GM23338 (cell line): Measurements from ENCODE around the gene NRIP3. TPM values are rescaled to one million over a fixed set of nuclear protein-coding genes. Genes with fewer than 3 reads are reported as not detected.

ENCODE experiments used
- ATAC-seq: fragments of 200-7000 bp; cut with Tn5 transposase; 3 replicates; pipeline ENCODE4 v1.9.1; 2020
- DNase-seq: peaks from one replicate; pipeline ENCODE4 v3.0.0-alpha.2; 2015; ENCODE audit warnings: low spot score
- H2AFZ ChIP-seq: fragments of 200-600 bp; sonication (generic); 2 replicates; pipeline ENCODE4 v1.8.0; 2016; ENCODE audit warnings: antibody characterized with exemption, mild to moderate bottlenecking, moderate library complexity
- H3F3A ChIP-seq: fragments of 200-600 bp; sonication (generic); replicated peaks from 2 replicates; pipeline ENCODE4 v1.8.0; 2017; ENCODE audit warnings: antibody characterized with exemption, mixed run types, low read depth
- H3K27ac ChIP-seq: fragments of 200-600 bp; sonication (generic); 2 replicates; pipeline ENCODE4 v1.6.1; 2016; ENCODE audit warnings: low read depth
- H3K27me3 ChIP-seq: fragments of 200-600 bp; sonication (generic); 2 replicates; pipeline ENCODE4 v1.8.0; 2016; ENCODE audit warnings: mild to moderate bottlenecking, mixed run types, moderate library complexity; ENCODE audit not compliant: insufficient read depth
- H3K36me3 ChIP-seq: fragments of 200-600 bp; sonication (generic); 2 replicates; pipeline ENCODE4 v1.8.0; 2016; ENCODE audit warnings: mild to moderate bottlenecking; ENCODE audit not compliant: insufficient read depth
- H3K4me1 ChIP-seq: fragments of 200-600 bp; sonication (generic); 2 replicates; pipeline ENCODE4 v1.8.0; 2016; ENCODE audit warnings: mild to moderate bottlenecking, moderate library complexity; ENCODE audit not compliant: insufficient read depth
- H3K4me2 ChIP-seq: fragments of 200-600 bp; sonication (generic); 2 replicates; pipeline ENCODE4 v1.7.1; 2017; ENCODE audit warnings: mixed run types
- H3K4me3 ChIP-seq: fragments of 200-600 bp; sonication (generic); 2 replicates; pipeline ENCODE4 v1.6.1; 2016; ENCODE audit warnings: mixed run types
- H3K79me2 ChIP-seq: fragments of 200-600 bp; sonication (generic); replicated peaks from 2 replicates; pipeline ENCODE4 v1.8.0; 2017; ENCODE audit warnings: mild to moderate bottlenecking; ENCODE audit not compliant: insufficient read depth
- H3K9me2 ChIP-seq: fragments of 200-600 bp; sonication (generic); 2 replicates; pipeline ENCODE4 v1.8.0; 2017; ENCODE audit not compliant: insufficient read depth
- H4K20me1 ChIP-seq: fragments of 200-600 bp; sonication (generic); replicated peaks from 2 replicates; pipeline ENCODE4 v1.8.0; 2017; ENCODE audit warnings: mild to moderate bottlenecking; ENCODE audit not compliant: insufficient read depth
- H3K27ac Mint-ChIP-seq: 2 replicates; pipeline ENCODE4 v1.8.0; 2020; ENCODE audit warnings: inconsistent platforms, mild to moderate bottlenecking, moderate library complexity, mixed read lengths
- H3K27me3 Mint-ChIP-seq: 3 replicates; pipeline ENCODE4 v1.8.0; 2022; ENCODE audit warnings: low read depth, mild to moderate bottlenecking, moderate library complexity, mixed read lengths, inconsistent platforms; ENCODE audit not compliant: insufficient read depth, poor library complexity
- H3K36me3 Mint-ChIP-seq: 3 replicates; pipeline ENCODE4 v1.8.0; 2021; ENCODE audit warnings: low read depth, mild to moderate bottlenecking, inconsistent platforms, moderate library complexity, mixed read lengths
- H3K4me1 Mint-ChIP-seq: 3 replicates; pipeline ENCODE4 v1.8.0; 2020; ENCODE audit warnings: mild to moderate bottlenecking, inconsistent platforms, mixed read lengths
- H3K4me3 Mint-ChIP-seq: 3 replicates; pipeline ENCODE4 v1.8.0; 2021; ENCODE audit warnings: moderate library complexity, mild to moderate bottlenecking, inconsistent platforms, mixed read lengths
- H3K9me3 Mint-ChIP-seq: 3 replicates; pipeline ENCODE4 v1.8.0; 2020; ENCODE audit warnings: moderate library complexity, mild to moderate bottlenecking, inconsistent platforms, mixed read lengths
- CREB1 ChIP-seq: fragments of 250-450 bp; sonication (Bioruptor Pico); IDR thresholded peaks from 2 replicates; pipeline ENCODE4 v1.5.0; 2020; ENCODE audit warnings: low read depth, mild to moderate bottlenecking, moderate library complexity
- CTCF ChIP-seq, 2 experiments: fragments of 200-600 bp in 1 of 2; sonication (generic) in 1 of 2; conservative IDR thresholded peaks; 2 replicates each; pipeline versions ENCODE4 v1.5.1 to v1.6.1; 2016 to 2017; ENCODE audit warnings: antibody characterized with exemption in 2 of 2, low read depth in 2 of 2, mild to moderate bottlenecking in 2 of 2, moderate library complexity in 1 of 2
- ETS1 ChIP-seq: IDR thresholded peaks from 2 replicates; pipeline ENCODE4 v1.6.1; 2016; ENCODE audit warnings: antibody characterized with exemption
- EZH2 ChIP-seq: fragments of 200-600 bp; sonication (generic); IDR thresholded peaks from one replicate; pipeline ENCODE4 v1.8.0; 2017; ENCODE audit warnings: antibody characterized with exemption, mild to moderate bottlenecking, low read depth; ENCODE audit not compliant: unreplicated experiment
- EZH2phosphoT487 ChIP-seq: fragments of 200-600 bp; sonication (generic); IDR thresholded peaks from one replicate; pipeline ENCODE4 v1.8.1; 2018; ENCODE audit warnings: antibody characterized with exemption; ENCODE audit not compliant: unreplicated experiment
- JUNB ChIP-seq: IDR thresholded peaks from one replicate; pipeline ENCODE4 v1.6.1; 2016; ENCODE audit warnings: antibody characterized with exemption; ENCODE audit not compliant: unreplicated experiment
- NANOG ChIP-seq: IDR thresholded peaks from 2 replicates; pipeline ENCODE4 v1.6.1; 2016; ENCODE audit warnings: antibody characterized with exemption, borderline replicate concordance
- POLR2AphosphoS5 ChIP-seq: IDR thresholded peaks from 2 replicates; pipeline ENCODE4 v1.6.1; 2016; ENCODE audit warnings: antibody characterized with exemption, low read depth
- REST ChIP-seq: IDR thresholded peaks from one replicate; pipeline ENCODE4 v1.6.1; 2018; ENCODE audit warnings: antibody characterized with exemption; ENCODE audit not compliant: unreplicated experiment
- STAT1 ChIP-seq: IDR thresholded peaks from one replicate; pipeline ENCODE4 v1.6.1; 2016; ENCODE audit warnings: antibody characterized with exemption; ENCODE audit not compliant: unreplicated experiment
- ZNF114 ChIP-seq: fragments of 250-450 bp; sonication (Bioruptor Pico); IDR thresholded peaks from 2 replicates; pipeline ENCODE4 v1.5.0; 2020; ENCODE audit warnings: mild to moderate bottlenecking, moderate library complexity
- ZNF331 ChIP-seq: fragments of 250-450 bp; sonication (Bioruptor Pico); IDR thresholded peaks from 2 replicates; pipeline ENCODE4 v1.5.0; 2020; ENCODE audit warnings: low read depth, mild to moderate bottlenecking, moderate library complexity
- ZNF462 ChIP-seq: fragments of 250-450 bp; sonication (Bioruptor Pico); IDR thresholded peaks from 2 replicates; pipeline ENCODE4 v1.5.0; 2020; ENCODE audit warnings: mild to moderate bottlenecking, moderate library complexity
- polyA plus RNA-seq: library from polyadenylated mRNA; unstranded; fragments of >200 nt; fragmentation: Nextera tagmentation; extraction: Ambion mirVana; gene quantifications from 2 replicates; pipeline ENCODE4 v1.2.1, GENCODE V29; 2016
- total RNA-seq: library from RNA; depleted of rRNA; stranded (reverse); fragments of >200 nt; shearing (Covaris generic); gene quantifications from 2 replicates; pipeline ENCODE4 v1.2.3, GENCODE V29; 2014

NRIP3 gene
- total and polyA plus RNA-seq, 2 experiments from 2014 or later, result 3.0 to 7.9 TPM

- H3K4me2 ChIP-seq, result no peak overlapping the region
- no peaks in the 10 kb centered on the region for H3K79me2 ChIP-seq
- peaks cover 6% of the 10 kb centered on the region for H3F3A ChIP-seq
- H3K9me2 ChIP-seq, result no peaks in the 10 kb centered on the region
- Mint-ChIP-seq H3K4me1 (peaks cover 12% of the 10 kb centered on the region; the same call in 2 of the 3 replicates), H3K9me3 (peaks cover 7% of the 10 kb centered on the region; the same call in 1 of the 3 replicates), H3K4me3 (no peak overlapping the region), H3K36me3 (no peaks in the 10 kb centered on the region; the same call in 2 of the 3 replicates), H3K27me3 (peaks cover 20% of the 10 kb centered on the region), H3K27ac (no peak overlapping the region)
- H3K27me3 ChIP-seq, result peaks cover 44% of the 10 kb centered on the region
- peaks cover 6% of the 10 kb centered on the region for H3K4me1 ChIP-seq
- DNase-seq (no peak), ATAC-seq (no peak)
- H2AFZ ChIP-seq, result no peak overlapping the region
- no peak overlapping the region for H3K27ac ChIP-seq
- no peak for TF ChIP-seq NANOG
- no peak for TF ChIP-seq REST
- TF ChIP-seq JUNB, result no peak
- TF ChIP-seq ZNF331, result no peak
- TF ChIP-seq ZNF114 (CRISPR knock-in tag), result no peak
- no peak for TF ChIP-seq ZNF462 (CRISPR knock-in tag)
- TF ChIP-seq EZH2phosphoT487, result no peak
- TF ChIP-seq ETS1, result no peak
- TF ChIP-seq CTCF (conservative IDR thresholded peaks at IDR 0.05; ENCODE audit: low read depth in 2 of 2), result no peak
- no peak for TF ChIP-seq STAT1
- no peak for TF ChIP-seq CREB1 (CRISPR knock-in tag)
- no peak for TF ChIP-seq POLR2AphosphoS5
- TF ChIP-seq EZH2, result no peak
- no peak overlapping the region for H3K4me3 ChIP-seq
- no peaks in the 10 kb centered on the region for H4K20me1 ChIP-seq
- no peaks in the 10 kb centered on the region for H3K36me3 ChIP-seq
Observed at GRCh38 chr11:9008011-9008550, 4.3 kb upstream of the NRIP3 start.
